HepG2 (cell line): ENCODE results near the gene NUAK2. TPM values are rescaled to one million over a fixed set of nuclear protein-coding genes. Genes with fewer than 3 reads are reported as not detected.

ENCODE experiments used
- BRCA1 ChIP-seq: sonication (generic); formaldehyde crosslinking; IDR thresholded peaks from 2 replicates; pipeline ENCODE4 v1.4.0; 2020; ENCODE audit warnings: missing genetic modification reagents
- CBX2 ChIP-seq, 2 experiments: fragments of 200-600 bp in 1 of 2; sonication (generic); formaldehyde crosslinking in 1 of 2; IDR thresholded peaks; 2 replicates each; pipeline versions ENCODE4 v1.7.0 to v1.8.1; 2018 to 2022; ENCODE audit warnings: low read depth in 2 of 2, low read length in 1 of 2, mild to moderate bottlenecking in 1 of 2, missing genetic modification reagents in 1 of 2
- CENPT ChIP-seq: sonication (generic); formaldehyde crosslinking; IDR thresholded peaks from 2 replicates; pipeline ENCODE4 v1.8.0; 2022; ENCODE audit warnings: low read depth, mild to moderate bottlenecking, moderate library complexity, missing genetic modification reagents
- CREM ChIP-seq, 2 experiments: sonication (generic) in 1 of 2; formaldehyde crosslinking in 1 of 2; IDR thresholded peaks; 2 replicates each; pipeline versions ENCODE4 v1.4.0 to v1.6.1; 2016 to 2020; ENCODE audit warnings: antibody characterized with exemption in 1 of 2, mild to moderate bottlenecking in 1 of 2, missing genetic modification reagents in 1 of 2
- ELF4 ChIP-seq: sonication (generic); formaldehyde crosslinking; IDR thresholded peaks from 2 replicates; pipeline ENCODE4 v1.5.0; 2020; ENCODE audit warnings: missing genetic modification reagents, mild to moderate bottlenecking, moderate library complexity, borderline replicate concordance
- FOXJ3 ChIP-seq: sonication (generic); formaldehyde crosslinking; IDR thresholded peaks from 2 replicates; pipeline ENCODE4 v1.4.0; 2020; ENCODE audit warnings: missing genetic modification reagents, mild to moderate bottlenecking, borderline replicate concordance
- GATAD2A ChIP-seq: IDR thresholded peaks from 2 replicates; pipeline ENCODE4 v1.6.1; 2016
- GLMP ChIP-seq: sonication (generic); formaldehyde crosslinking; IDR thresholded peaks from 2 replicates; pipeline ENCODE4 v1.9.0; 2021; ENCODE audit warnings: missing genetic modification reagents, mild to moderate bottlenecking, borderline replicate concordance
- HES4 ChIP-seq: sonication (generic); formaldehyde crosslinking; IDR thresholded peaks from 2 replicates; pipeline ENCODE4 v1.9.0; 2021; ENCODE audit warnings: mild to moderate bottlenecking, missing genetic modification reagents, borderline replicate concordance
- MAFF ChIP-seq: IDR thresholded peaks from 2 replicates; pipeline ENCODE4 v1.6.1; 2011; ENCODE audit warnings: low read depth, low read length, improper control_type of control experiment
- MLLT10 ChIP-seq: sonication (generic); formaldehyde crosslinking; IDR thresholded peaks from 2 replicates; pipeline ENCODE4 v1.4.0; 2020; ENCODE audit warnings: missing genetic modification reagents
- MTF1 ChIP-seq: sonication (generic); formaldehyde crosslinking; IDR thresholded peaks from 2 replicates; pipeline ENCODE4 v1.5.0; 2020; ENCODE audit warnings: missing genetic modification reagents
- NFE2L2 ChIP-seq: fragments of 150-350 bp; IDR thresholded peaks from 2 replicates; pipeline ENCODE4 v1.6.1; 2014; ENCODE audit warnings: low read length
- RFXAP ChIP-seq: sonication (generic); formaldehyde crosslinking; IDR thresholded peaks from 2 replicates; pipeline ENCODE4 v1.4.0; 2020; ENCODE audit warnings: missing genetic modification reagents, borderline replicate concordance
- RNF219 ChIP-seq: sonication (generic); formaldehyde crosslinking; IDR thresholded peaks from 2 replicates; pipeline ENCODE4 v1.5.0; 2020; ENCODE audit warnings: mild to moderate bottlenecking, missing genetic modification reagents
- SKI ChIP-seq: fragments of 450-650 bp; IDR thresholded peaks from one replicate; pipeline ENCODE4 v1.6.1; 2018; ENCODE audit warnings: mild to moderate bottlenecking; ENCODE audit not compliant: partially characterized antibody
- SMARCE1 ChIP-seq: fragments of 450-650 bp; IDR thresholded peaks from 2 replicates; pipeline ENCODE4 v1.6.1; 2017; ENCODE audit warnings: borderline replicate concordance
- TBL1XR1 ChIP-seq: fragments of 150-350 bp; IDR thresholded peaks from 2 replicates; pipeline ENCODE4 v1.6.1; 2014; ENCODE audit warnings: borderline replicate concordance, low read length; ENCODE audit not compliant: partially characterized antibody
- TCF7 ChIP-seq: sonication (generic); IDR thresholded peaks from 2 replicates; pipeline ENCODE4 v1.6.1; 2016; ENCODE audit warnings: antibody characterized with exemption, low read depth
- TFE3 ChIP-seq: IDR thresholded peaks from 2 replicates; pipeline ENCODE4 v1.6.1; 2016
- WIZ ChIP-seq: sonication (generic); formaldehyde crosslinking; IDR thresholded peaks from 2 replicates; pipeline ENCODE4 v1.5.1; 2020; ENCODE audit warnings: mild to moderate bottlenecking, missing genetic modification reagents
- ZBTB20 ChIP-seq: sonication (generic); formaldehyde crosslinking; IDR thresholded peaks from 2 replicates; pipeline ENCODE4 v1.8.1; 2023; ENCODE audit warnings: missing genetic modification reagents, low read depth, mild to moderate bottlenecking, borderline replicate concordance
- ZNF260 ChIP-seq: sonication (generic); formaldehyde crosslinking; IDR thresholded peaks from 2 replicates; pipeline ENCODE4 v1.4.0; 2020; ENCODE audit warnings: missing genetic modification reagents, low read depth, mild to moderate bottlenecking, borderline replicate concordance
- ZNF549 ChIP-seq: sonication (generic); formaldehyde crosslinking; IDR thresholded peaks from 2 replicates; pipeline ENCODE4 v1.5.0; 2020; ENCODE audit warnings: missing genetic modification reagents
- ZNF83 ChIP-seq: sonication (generic); formaldehyde crosslinking; IDR thresholded peaks from 2 replicates; pipeline ENCODE4 v1.4.0; 2020; ENCODE audit warnings: missing genetic modification reagents, mild to moderate bottlenecking, borderline replicate concordance
- ZSCAN21 ChIP-seq: sonication (generic); formaldehyde crosslinking; IDR thresholded peaks from 2 replicates; pipeline ENCODE4 v1.8.0; 2022; ENCODE audit warnings: mild to moderate bottlenecking, missing genetic modification reagents, moderate library complexity, borderline replicate concordance
- ZSCAN29 ChIP-seq: sonication (generic); formaldehyde crosslinking; conservative IDR thresholded peaks from 2 replicates; pipeline ENCODE4 v1.4.0; 2020; ENCODE audit warnings: mild to moderate bottlenecking, missing genetic modification reagents
- polyA plus RNA-seq, 8 experiments: library from polyadenylated mRNA; depleted of rRNA in 3 of 8; stranded (reverse) in 7 of 8; unstranded in 1 of 8; fragments of >200 nt; fragmentation: Illumina TruSeq in 4 of 8; extraction: Trizol in 4 of 8; gene quantifications; 2 replicates each; pipeline versions ENCODE4 v1.2.1 to v1.2.3, GENCODE V29; 2011 to 2016; ENCODE audit warnings: low read depth in 4 of 8, missing spikeins in 1 of 8, mixed read lengths in 1 of 8; ENCODE audit not compliant: insufficient read depth in 1 of 8
- total RNA-seq, 5 experiments: library from RNA; depleted of rRNA; stranded (reverse); fragments of >200 nt; fragmentation: Illumina TruSeq; extraction: Trizol; gene quantifications; 2 replicates each; pipeline ENCODE4 v1.2.3, GENCODE V29; 2016; ENCODE audit warnings: low read depth in 1 of 5

Gene NUAK2
- total and polyA plus RNA-seq, 2 of the 13 experiments (the other 11 are each of a cell fraction or from before 2014, with no cell fraction given), result 0.75 to 1.1 TPM

DNA sequence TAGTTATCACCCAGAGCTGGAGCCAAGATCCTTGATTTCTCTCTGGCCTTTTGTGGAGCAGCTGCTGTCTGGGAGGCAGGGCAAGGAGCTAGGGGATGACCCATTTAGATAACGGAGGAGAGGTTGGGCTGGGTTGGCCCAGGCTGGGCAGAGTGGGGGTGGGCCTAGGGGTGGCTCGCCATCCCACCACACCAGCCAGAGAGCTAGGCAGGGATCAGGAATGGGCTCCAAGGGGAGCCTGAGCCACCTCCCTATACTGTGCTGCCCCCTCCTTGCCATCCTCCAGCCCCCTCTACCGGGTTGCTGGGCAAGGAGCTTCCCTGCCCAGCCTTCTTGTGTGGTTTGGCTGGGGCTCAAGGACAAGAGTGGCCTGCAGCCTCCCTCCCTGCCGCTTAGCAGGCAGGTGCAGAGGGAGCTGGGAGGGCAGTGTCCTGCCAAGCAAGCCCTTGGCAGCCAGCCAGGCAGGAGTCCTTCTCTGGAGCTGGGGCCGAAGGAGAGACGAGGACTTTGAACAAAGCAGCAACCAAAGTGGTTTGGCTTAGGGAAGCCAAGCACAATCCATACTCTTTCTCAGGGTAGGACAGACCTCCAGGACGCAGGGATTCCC is 4.1 kb downstream of the NUAK2 start (continued):
- TF ChIP-seq GATAD2A (CRISPR knock-in tag) (peak; percentile 70; the same call in 1 of the 2 replicates), CBX2 (IDR thresholded peaks at IDR 0.05; ENCODE audit: low read depth, low read length) (no peak), CBX2 (CRISPR knock-in tag; IDR thresholded peaks at IDR 0.05; ENCODE audit: low read depth) (no peak), CENPT (no peak), SMARCE1 (no peak), NFE2L2 (no peak), HES4 (CRISPR knock-in tag) (no peak), ZNF549 (CRISPR knock-in tag) (no peak), BRCA1 (CRISPR knock-in tag) (no peak), TCF7 (no peak), GLMP (CRISPR knock-in tag) (no peak), SKI (no peak), RNF219 (no peak), ZNF83 (CRISPR knock-in tag) (no peak), ZBTB20 (no peak), ELF4 (CRISPR knock-in tag) (no peak), WIZ (CRISPR knock-in tag) (no peak), ZNF260 (CRISPR knock-in tag) (no peak), MLLT10 (CRISPR knock-in tag) (no peak), ZSCAN29 (no peak), ZSCAN21 (CRISPR knock-in tag) (0 out of 2 replicates have a peak, but pooled peaks have one; percentile 45), RFXAP (CRISPR knock-in tag) (no peak; the same call in 1 of the 2 replicates), FOXJ3 (CRISPR knock-in tag) (no peak), TBL1XR1 (no peak), TFE3 (CRISPR knock-in tag) (no peak), MTF1 (CRISPR knock-in tag) (no peak), MAFF (no peak), CREM (IDR thresholded peaks at IDR 0.05) (no peak), CREM (CRISPR knock-in tag; IDR thresholded peaks at IDR 0.05) (no peak)
